ENCODE data around the gene PTPRF. TPM values are rescaled to one million over a fixed set of nuclear protein-coding genes. Genes with fewer than 3 reads are reported as not detected.
A peak's percentile ranks its signal among the peaks of the same experiment; 100 is the strongest.

The PTPRF gene
- total and polyA plus RNA-seq, 4 experiments from 2014 or later = not detected

DNA sequence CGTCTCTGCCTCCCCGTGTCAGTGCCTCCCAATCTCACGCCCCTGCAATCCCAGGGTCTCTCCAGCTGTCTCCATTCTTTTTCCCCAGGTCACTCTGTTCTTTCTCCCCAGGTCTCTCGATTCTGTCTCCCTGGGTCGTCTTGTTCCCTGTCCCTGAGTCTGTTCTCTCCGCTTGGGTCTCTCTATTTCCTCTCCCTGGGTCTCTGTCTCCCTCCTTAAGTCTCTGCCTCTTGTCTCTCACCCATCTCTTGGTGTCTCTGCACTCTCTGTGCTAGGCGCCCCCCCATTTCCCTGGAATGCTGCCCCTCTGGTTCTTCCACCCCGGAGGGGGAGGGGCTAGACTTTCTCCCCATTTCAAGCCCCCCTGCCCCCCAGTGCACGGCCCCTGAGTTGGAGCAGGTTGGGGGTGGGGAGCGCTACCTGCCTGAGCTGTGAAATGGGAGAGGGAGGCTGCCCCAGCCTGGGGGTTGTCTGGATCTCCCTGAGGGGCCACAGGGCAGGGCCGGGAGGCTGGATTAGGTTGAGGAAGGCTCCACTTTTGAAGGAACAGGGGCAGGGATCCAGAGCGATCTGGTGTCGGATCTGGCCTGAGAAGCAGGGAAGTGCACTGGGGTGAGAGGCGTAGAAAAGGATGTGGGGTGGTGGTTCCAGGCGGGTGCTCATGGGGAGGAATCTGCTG is 1.4 kb downstream of the PTPRF start:
- DNase-seq = no peak
- H3K27me3 Mint-ChIP-seq = peaks cover 32 to 48% of the 10 kb centered on the region in 2 donors
- POLR2A ChIA-PET (ENCODE audit: partially characterized antibody) = no interaction called here
- peaks cover 2 to 3% of the 10 kb centered on the region in 2 donors for H3K36me3 Mint-ChIP-seq
- intact Hi-C loops (cut with micrococcal nuclease) = no loop called here
- Histone ChIP-seq H3K27me3 (ENCODE audit: insufficient read depth, low read length) (peaks cover 13% of the 10 kb centered on the region), H3K27ac (ENCODE audit: low read depth, low read length) (no peak overlapping the region), H3K4me3 (ENCODE audit: low read length in 2 of 2) (peak overlapping the region in 1 of 2 donors; percentile 32), H3K4me1 (ENCODE audit: insufficient read depth, low read length) (peaks cover 21% of the 10 kb centered on the region), H3K9me3 (ENCODE audit: control insufficient read depth in 1 of 2, low read length in 2 of 2) (no peaks in the 10 kb centered on the region), H3K36me3 (ENCODE audit: insufficient read depth, low read length) (no peaks in the 10 kb centered on the region)
- peak overlapping the region in 5 of 7 donors; percentile 10 to 84 (median 34) for H3K27ac Mint-ChIP-seq
- H3K4me1 Mint-ChIP-seq = peaks cover 15 to 31% (median 19%) of the 10 kb centered on the region in 4 donors
- H3K9me3 Mint-ChIP-seq = peaks cover 0 to 3% (median 0%) of the 10 kb centered on the region in 8 donors
- CTCF ChIA-PET (ENCODE audit: partially characterized antibody) = interaction anchor here (1.3 kb wide), 1 partner anchor 18 kb away, joined by 3 read pairs; no protein-coding TSS in a partner anchor
- H3K4me3 Mint-ChIP-seq = peak overlapping the region; percentile 85 to 92 (median 90)

GRCh38 chr1:43532716-43533115 is 2.0 kb downstream of the PTPRF start:
- H3K36me3 Mint-ChIP-seq = peaks cover 2 to 3% of the 10 kb centered on the region in 2 donors
- CTCF ChIA-PET (ENCODE audit: partially characterized antibody) = interaction anchor here (1.3 to 1.5 kb wide), 2 partner anchors 18 to 402 kb away, joined by 3 to 6 read pairs; no protein-coding TSS in a partner anchor
- POLR2A ChIA-PET (ENCODE audit: partially characterized antibody) = no interaction called here
- H3K27me3 ChIP-seq (ENCODE audit: insufficient read depth, low read length) = peaks cover 13% of the 10 kb centered on the region
- H3K4me3 Mint-ChIP-seq = peak overlapping the region; percentile 47 to 92 (median 78)
- H3K36me3 ChIP-seq (ENCODE audit: insufficient read depth, low read length) = no peaks in the 10 kb centered on the region
- H3K9me3 ChIP-seq (ENCODE audit: control insufficient read depth in 1 of 2, low read length in 2 of 2) = no peaks in the 10 kb centered on the region
- H3K4me3 ChIP-seq (ENCODE audit: low read length in 2 of 2) = no peak overlapping the region
- H3K27ac Mint-ChIP-seq = peak overlapping the region in 1 of 7 donors; percentile 10
- peaks cover 0 to 3% (median 0%) of the 10 kb centered on the region in 8 donors for H3K9me3 Mint-ChIP-seq
- peaks cover 15 to 31% (median 19%) of the 10 kb centered on the region in 4 donors for H3K4me1 Mint-ChIP-seq
- intact Hi-C loops (cut with micrococcal nuclease) = no loop called here
- peaks cover 32 to 42% of the 10 kb centered on the region in 2 donors for H3K27me3 Mint-ChIP-seq
- no peak overlapping the region for H3K27ac ChIP-seq (ENCODE audit: low read depth, low read length)
- no peak for DNase-seq
- peaks cover 21% of the 10 kb centered on the region for H3K4me1 ChIP-seq (ENCODE audit: insufficient read depth, low read length)

DNA sequence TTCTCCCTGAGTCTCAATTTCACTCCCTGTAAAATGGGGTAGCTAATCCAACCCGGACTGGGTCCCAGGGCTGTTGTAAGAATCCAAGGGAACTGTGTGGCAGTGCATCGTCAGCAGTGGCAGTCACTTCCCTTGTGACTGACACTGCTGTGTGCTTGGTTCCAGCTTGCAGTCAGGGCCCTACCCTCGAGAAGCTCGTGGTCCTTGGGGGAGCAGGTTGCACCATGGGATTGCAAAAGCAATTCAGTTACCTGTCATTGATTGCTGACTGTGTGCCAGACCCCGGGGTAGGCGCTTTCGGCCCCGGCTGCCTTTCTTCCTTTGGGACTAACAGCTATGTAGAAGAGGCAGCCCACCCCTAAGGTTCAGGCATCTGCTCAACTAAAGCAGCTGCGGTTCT is 2.9 kb downstream of the PTPRF start:
- intact Hi-C loops (cut with micrococcal nuclease) = no loop called here
- Histone ChIP-seq H3K9me3 (ENCODE audit: control insufficient read depth in 1 of 2, low read length in 2 of 2) (no peaks in the 10 kb centered on the region), H3K4me3 (ENCODE audit: low read length in 2 of 2) (no peak overlapping the region), H3K36me3 (ENCODE audit: insufficient read depth, low read length) (no peaks in the 10 kb centered on the region), H3K27ac (ENCODE audit: low read depth, low read length) (no peak overlapping the region), H3K27me3 (ENCODE audit: insufficient read depth, low read length) (peaks cover 13% of the 10 kb centered on the region), H3K4me1 (ENCODE audit: insufficient read depth, low read length) (peaks cover 21% of the 10 kb centered on the region)
- Mint-ChIP-seq H3K9me3 (peaks cover 0 to 3% (median 0%) of the 10 kb centered on the region in 8 donors), H3K27me3 (peaks cover 32 to 38% of the 10 kb centered on the region in 2 donors), H3K4me3 (no peak overlapping the region), H3K27ac (peak overlapping the region in 1 of 7 donors; percentile 38), H3K4me1 (peaks cover 15 to 31% (median 20%) of the 10 kb centered on the region in 4 donors), H3K36me3 (peaks cover 2 to 3% of the 10 kb centered on the region in 2 donors)
- POLR2A ChIA-PET (ENCODE audit: partially characterized antibody) = no interaction called here
- no peak for DNase-seq
- CTCF ChIA-PET (ENCODE audit: partially characterized antibody) = interaction anchor here (1.0 to 1.9 kb wide), 3 partner anchors 401 to 512 kb away, joined by 3 to 6 read pairs (median 4); no protein-coding TSS in a partner anchor

DNA sequence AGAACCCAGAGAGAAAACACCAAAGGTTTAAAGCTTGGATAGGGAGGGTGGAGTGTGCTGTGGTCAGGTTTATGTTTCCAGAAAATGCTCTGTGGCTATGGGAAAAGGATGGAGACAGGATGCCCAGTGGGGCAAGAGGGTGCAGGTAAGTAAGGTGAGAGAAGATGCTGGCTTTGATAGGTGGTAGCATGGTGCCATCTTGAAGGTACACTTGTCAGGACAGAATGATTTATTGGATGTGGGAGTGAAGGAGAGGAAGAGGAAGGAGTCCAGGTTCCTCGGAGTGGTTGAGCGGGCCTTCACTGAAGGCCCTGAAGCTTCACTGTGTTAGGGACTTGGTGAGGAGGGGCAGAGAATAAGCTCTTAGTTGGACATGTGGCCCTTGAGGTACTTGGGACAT is 3.6 kb downstream of the PTPRF start:
- ChIA-PET POLR2A (ENCODE audit: partially characterized antibody) (no interaction called here), CTCF (ENCODE audit: partially characterized antibody) (interaction anchor here (1.9 kb wide), 1 partner anchor 512 kb away, joined by 4 read pairs; no protein-coding TSS in a partner anchor)
- H3K27ac ChIP-seq (ENCODE audit: low read depth, low read length) = no peak overlapping the region
- H3K27ac Mint-ChIP-seq = peak overlapping the region in 1 of 7 donors; percentile 24
- H3K4me3 ChIP-seq (ENCODE audit: low read length in 2 of 2) = no peak overlapping the region
- peaks cover 12% of the 10 kb centered on the region for H3K27me3 ChIP-seq (ENCODE audit: insufficient read depth, low read length)
- H3K9me3 Mint-ChIP-seq = peaks cover 0 to 3% (median 0%) of the 10 kb centered on the region in 8 donors
- H3K4me3 Mint-ChIP-seq = peak overlapping the region in 1 of 8 donors; percentile 1
- peaks cover 2 to 3% of the 10 kb centered on the region in 2 donors for H3K36me3 Mint-ChIP-seq
- H3K36me3 ChIP-seq (ENCODE audit: insufficient read depth, low read length) = no peaks in the 10 kb centered on the region
- peaks cover 18% of the 10 kb centered on the region for H3K4me1 ChIP-seq (ENCODE audit: insufficient read depth, low read length)
- peaks cover 29 to 33% of the 10 kb centered on the region in 2 donors for H3K27me3 Mint-ChIP-seq
- DNase-seq = no peak
- intact Hi-C loops (cut with micrococcal nuclease) = no loop called here
- peaks cover 12 to 27% (median 18%) of the 10 kb centered on the region in 4 donors for H3K4me1 Mint-ChIP-seq
- no peaks in the 10 kb centered on the region for H3K9me3 ChIP-seq (ENCODE audit: control insufficient read depth in 1 of 2, low read length in 2 of 2)

GRCh38 chr1:43536196-43536863 is 5.6 kb downstream of the PTPRF start:
- H3K36me3 ChIP-seq (ENCODE audit: insufficient read depth, low read length) = no peaks in the 10 kb centered on the region
- peaks cover 5% of the 10 kb centered on the region for H3K4me1 ChIP-seq (ENCODE audit: insufficient read depth, low read length)
- H3K27me3 Mint-ChIP-seq = peaks cover 17 to 23% of the 10 kb centered on the region in 2 donors
- peaks cover 2 to 3% of the 10 kb centered on the region in 2 donors for H3K36me3 Mint-ChIP-seq
- H3K4me3 Mint-ChIP-seq = no peak overlapping the region
- H3K4me3 ChIP-seq (ENCODE audit: low read length in 2 of 2) = no peak overlapping the region
- H3K9me3 ChIP-seq (ENCODE audit: control insufficient read depth in 1 of 2, low read length in 2 of 2) = no peaks in the 10 kb centered on the region
- DNase-seq = no peak
- H3K27me3 ChIP-seq (ENCODE audit: insufficient read depth, low read length) = no peaks in the 10 kb centered on the region
- CTCF ChIA-PET (ENCODE audit: partially characterized antibody) = no interaction called here
- H3K27ac Mint-ChIP-seq = peak overlapping the region in 1 of 7 donors; percentile 28
- H3K4me1 Mint-ChIP-seq = peaks cover 6 to 13% (median 8%) of the 10 kb centered on the region in 4 donors
- intact Hi-C loops (cut with micrococcal nuclease) = no loop called here
- H3K9me3 Mint-ChIP-seq = peaks cover 0 to 3% (median 0%) of the 10 kb centered on the region in 8 donors
- no peak overlapping the region for H3K27ac ChIP-seq (ENCODE audit: low read depth, low read length)
- POLR2A ChIA-PET (ENCODE audit: partially characterized antibody) = no interaction called here

GRCh38 chr1:43536864-43537358 is 6.2 kb downstream of the PTPRF start:
- Mint-ChIP-seq H3K4me1 (peaks cover 2 to 10% (median 5%) of the 10 kb centered on the region in 4 donors), H3K36me3 (peaks cover 0 to 1% of the 10 kb centered on the region in 2 donors), H3K27ac (no peak overlapping the region), H3K9me3 (peaks cover 0 to 3% (median 0%) of the 10 kb centered on the region in 8 donors), H3K4me3 (no peak overlapping the region), H3K27me3 (peaks cover 15 to 21% of the 10 kb centered on the region in 2 donors)
- ChIA-PET CTCF (ENCODE audit: partially characterized antibody) (no interaction called here), POLR2A (ENCODE audit: partially characterized antibody) (no interaction called here)
- H3K4me1 ChIP-seq (ENCODE audit: insufficient read depth, low read length) = peaks cover under 1% of the 10 kb centered on the region
- intact Hi-C loops (cut with micrococcal nuclease) = no loop called here
- H3K36me3 ChIP-seq (ENCODE audit: insufficient read depth, low read length) = no peaks in the 10 kb centered on the region
- no peak overlapping the region for H3K4me3 ChIP-seq (ENCODE audit: low read length in 2 of 2)
- DNase-seq = no peak
- no peaks in the 10 kb centered on the region for H3K9me3 ChIP-seq (ENCODE audit: control insufficient read depth in 1 of 2, low read length in 2 of 2)
- H3K27me3 ChIP-seq (ENCODE audit: insufficient read depth, low read length) = no peaks in the 10 kb centered on the region
- H3K27ac ChIP-seq (ENCODE audit: low read depth, low read length) = no peak overlapping the region

Data from CD4-positive, alpha-beta memory T cell (primary cell).